HUDEP-2 (cell line): ENCODE data around the gene HK1.
"Not testable (repeated sequence)": the region's sequence is repeated elsewhere in the genome, so short reads cannot be mapped to it uniquely, and the experiment has no call there.

Experiments used
- DNase-seq, 76 experiments: peaks; one replicate each; lab custom pipeline; 2025; ENCODE audit not compliant: unreplicated experiment in 76 of 76; lab: John Stamatoyannopoulos, UW

HK1 gene

DNA sequence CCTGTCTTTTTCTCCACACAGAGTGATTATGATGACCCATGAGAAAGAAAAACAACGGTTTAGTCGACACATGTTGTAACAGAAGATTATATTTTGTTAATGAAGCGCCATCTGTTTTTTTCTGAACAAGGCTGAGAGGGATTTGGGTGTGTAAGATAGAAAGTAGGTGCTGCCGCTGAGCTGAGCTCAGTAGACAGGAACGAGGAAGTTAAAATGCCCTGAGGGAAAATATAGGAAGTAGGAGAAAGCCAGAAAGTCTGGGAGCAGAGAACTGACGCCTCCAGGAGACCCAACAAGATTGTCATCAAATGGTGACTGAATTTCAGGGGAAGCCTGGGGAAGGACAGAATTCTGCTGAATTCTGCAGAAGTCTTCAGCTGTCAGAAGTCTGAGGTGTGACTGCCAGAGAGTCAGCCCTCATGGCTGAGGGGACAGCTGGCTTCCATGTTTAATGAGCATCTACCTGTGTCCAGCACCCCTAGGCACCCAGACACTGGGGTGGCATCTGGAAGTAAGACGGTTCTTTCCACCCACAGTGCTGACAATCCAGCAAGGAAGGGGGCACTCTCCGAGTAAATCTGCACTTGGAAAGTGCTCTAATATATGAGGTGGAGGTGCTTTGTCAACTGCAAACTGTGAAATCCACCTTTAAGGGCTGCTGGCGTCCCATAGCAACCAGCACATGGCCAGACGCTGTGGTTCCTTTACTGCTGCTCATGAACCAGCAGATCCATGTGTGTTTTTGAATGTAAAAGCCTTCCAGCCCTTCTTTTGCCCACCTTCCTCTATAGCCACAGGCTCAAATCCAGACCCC, 160.4 kb downstream of the HK1 start:
- no peak for DNase-seq

DNA sequence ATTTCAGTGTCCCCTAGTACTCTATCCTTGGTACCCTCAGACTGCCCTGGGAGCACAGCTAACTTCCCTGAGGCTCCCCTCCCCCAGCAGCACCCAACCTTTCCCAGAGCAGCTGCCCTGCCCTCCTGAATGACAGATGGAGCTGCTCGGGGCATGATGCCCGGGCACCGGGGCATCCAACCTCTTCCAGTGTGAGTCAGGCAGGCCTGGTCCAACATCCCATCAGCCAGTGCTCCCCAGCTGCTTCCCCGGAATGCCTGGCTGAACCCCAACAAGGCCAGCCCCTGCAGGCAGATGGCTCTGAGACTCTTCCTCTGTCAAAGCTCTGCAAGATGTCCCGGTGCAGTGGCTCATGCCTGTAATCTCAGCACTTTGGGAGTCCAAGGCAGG, 161.0 kb downstream of the HK1 start:
- no peak for DNase-seq

DNA sequence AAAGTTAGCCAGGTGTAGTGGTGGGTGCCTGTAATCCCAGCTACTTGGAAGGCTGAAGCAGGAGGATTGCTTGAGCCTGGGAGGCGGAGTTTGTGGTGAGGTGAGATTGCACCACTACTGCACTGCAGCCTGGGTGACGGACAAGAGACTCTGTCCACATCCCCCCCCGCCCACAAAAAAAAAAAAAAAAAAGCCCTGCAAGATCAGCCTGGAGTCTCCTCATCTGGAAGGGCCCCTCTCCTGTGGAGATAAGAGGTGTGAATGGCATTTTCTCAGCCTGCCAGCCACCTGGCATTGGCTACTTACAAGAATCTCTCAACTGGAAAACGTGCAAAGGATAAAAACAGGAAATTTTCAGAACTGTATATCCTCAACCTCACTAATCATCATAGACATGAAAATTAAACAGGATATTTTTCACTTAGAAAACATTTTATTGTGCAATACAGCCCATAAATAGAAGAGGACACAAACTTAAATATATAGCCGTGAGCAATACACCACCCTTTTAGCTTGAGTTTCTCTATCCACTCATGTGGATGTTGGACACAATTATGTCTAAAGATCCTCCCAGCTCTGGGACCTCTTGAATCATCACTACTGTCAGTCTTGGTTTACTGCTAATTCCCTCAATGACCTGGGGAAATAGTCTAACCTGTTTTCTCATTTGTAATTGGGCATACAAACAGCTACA, 161.7 kb downstream of the HK1 start:
- DNase-seq = no peak

DNA sequence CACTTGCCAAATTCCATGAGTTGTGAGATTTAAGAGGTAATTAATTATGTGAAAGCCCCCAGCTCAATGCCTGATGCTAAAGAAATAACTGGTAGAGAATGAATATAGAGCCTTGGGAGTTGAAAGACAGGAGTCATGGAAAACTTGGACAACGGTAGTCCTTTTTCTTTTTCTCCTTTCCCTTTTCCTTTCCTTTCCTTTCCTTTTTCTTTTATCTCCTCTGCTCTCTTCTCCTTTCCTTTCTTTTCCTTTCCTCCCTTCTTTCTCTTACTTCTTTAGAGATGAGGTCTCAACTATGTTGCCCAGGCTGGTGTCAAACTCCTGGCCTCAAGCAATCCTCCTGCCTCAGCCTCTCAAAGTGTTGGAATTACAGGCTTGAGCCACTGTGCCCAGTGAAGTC, 165.1 kb downstream of the HK1 start:
- no peak for DNase-seq

DNA sequence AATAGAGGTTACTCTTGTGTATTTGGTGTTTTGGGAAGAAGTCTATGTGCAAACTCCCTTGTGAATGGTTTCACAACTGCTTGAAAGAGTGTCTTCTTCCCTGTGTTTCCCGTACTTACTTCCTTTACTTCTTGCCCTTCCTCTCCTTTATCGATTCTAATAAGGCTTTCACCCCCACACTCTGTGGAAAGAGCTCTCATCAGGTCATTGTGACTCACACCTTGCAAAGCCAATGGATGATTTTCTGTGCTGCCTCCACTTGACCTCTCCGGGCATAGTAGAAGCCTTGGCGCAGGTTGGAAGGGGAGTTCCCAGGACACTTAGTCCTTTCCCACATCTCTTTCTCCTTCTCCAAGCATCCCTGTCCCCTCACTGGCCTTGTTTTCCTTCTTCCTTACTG, 166.7 kb downstream of the HK1 start:
- DNase-seq = no peak

DNA sequence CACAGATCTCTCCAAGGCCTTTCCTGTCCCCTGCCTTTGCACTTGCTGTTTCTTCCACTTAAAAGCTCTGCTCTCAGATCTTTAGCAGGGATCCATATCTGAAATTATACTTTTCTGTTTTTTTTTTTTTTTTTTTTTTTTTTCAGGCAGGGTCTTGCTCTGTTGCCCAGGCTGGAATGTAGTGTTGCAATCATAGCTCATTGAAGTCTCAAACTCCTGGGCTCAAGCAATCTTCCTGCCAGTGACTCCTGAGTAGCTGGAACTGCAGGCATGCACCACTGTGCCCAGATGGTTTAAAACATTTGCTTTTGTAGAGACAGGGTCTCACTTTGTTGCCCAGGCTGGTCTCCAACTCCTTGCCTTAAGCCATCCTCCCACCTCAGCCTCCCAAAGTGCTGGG, 167.9 kb downstream of the HK1 start:
- no peak for DNase-seq

DNA sequence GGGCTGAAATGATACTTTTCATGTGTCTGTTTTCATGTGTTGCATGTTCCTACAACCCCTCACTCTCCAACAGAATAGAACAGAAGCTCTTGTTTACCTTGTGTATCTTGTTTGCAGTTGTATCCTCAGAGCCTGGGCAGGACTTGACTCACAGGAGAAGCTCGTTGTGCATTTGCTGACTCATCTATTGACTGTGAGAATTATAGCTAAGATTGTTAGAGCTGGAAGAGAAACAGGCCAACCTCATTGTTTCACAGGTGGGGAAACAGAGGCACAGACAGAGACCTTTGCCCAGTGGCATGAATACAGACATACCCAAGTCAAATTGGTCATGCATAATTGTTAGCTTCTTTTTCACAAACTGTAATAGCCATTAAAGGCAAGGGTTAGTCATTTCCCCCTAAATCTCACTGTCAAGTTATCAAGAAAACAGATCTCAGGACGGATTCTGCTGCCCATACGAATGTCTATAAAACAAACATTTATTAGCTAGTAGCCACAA, 168.4 kb downstream of the HK1 start:
- no peak for DNase-seq

DNA sequence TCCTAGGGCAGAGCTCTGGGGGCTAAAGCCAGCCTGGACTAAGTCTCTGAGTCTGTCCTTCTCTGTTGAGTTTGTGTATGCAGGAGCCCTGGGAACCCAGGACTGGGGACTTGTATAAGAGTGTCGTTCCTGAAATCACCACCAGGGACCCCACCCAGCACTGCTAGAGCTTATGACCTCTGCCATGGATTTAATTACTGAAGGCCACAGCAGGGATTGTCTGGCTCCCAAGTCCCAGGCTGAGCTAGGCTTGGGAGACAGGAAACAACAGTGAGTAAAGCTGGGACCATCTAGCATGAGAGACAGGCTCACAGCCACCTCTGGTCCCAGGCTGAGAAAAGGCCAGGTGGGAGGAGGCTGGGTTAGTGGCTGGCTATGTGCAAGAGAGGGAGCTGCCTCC, 171.5 kb downstream of the HK1 start:
- peak in 22 of 76 experiments; percentile 10 to 60 (median 18) for DNase-seq

DNA sequence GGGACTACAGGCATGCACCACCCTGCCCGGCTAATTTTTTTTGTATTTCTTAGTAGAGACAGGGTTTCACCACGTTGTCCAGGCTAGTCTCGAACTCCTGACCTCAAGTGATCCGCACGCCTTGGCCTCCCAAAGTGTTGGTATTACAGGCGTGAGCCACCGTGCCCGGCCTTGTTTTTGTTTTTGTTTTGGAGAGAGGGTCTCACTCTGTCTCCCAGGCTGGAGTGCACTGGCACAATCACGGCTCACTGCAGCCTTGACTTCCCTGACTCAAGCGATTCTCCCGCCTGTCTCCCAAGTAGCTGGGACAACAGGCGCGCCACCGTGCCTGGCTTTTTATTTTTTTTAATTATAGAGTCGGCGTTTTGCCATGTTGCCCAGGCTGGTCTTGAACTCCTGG, 172.1 kb downstream of the HK1 start:
- DNase-seq = not testable (repeated sequence)

DNA sequence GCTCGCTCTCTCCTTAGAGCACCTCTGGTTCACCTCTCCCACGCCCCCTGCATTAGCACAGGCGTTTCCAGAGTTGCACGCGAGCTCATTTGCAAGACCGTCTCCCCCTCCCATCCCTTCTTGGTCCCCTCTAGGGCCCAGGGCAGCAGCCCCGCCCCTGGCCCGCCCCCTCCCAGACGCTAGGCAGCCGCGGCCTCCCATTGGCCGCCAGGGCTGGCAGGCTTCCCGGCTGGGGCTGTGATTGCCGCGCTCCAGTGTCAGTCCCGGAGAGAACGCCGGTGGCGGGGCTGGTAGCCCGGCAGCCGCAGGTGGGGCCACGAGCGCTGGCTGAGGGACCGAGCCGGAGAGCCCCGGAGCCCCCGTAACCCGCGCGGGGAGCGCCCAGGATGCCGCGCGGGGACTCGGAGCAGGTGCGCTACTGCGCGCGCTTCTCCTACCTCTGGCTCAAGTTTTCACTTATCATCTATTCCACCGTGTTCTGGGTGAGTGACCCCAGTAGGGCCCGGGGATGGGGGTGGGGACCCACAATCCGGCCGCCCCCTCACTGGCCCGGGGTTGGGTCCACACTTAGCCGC, 173.0 kb downstream of the HK1 start, which contains the start of gene TSPAN15:
TSPAN15 (plus strand) TSS at position 257 of the 575 bp plus-strand sequence; CDS start at position 387, 130 bp downstream.
- peak in 38 of 76 experiments; percentile 2 to 63 (median 22) for DNase-seq
